K562 (cell line): ENCODE data around the gene CEBPE.

Experiments used
- CBX5 ChIP-seq: IDR thresholded peaks from 2 replicates; pipeline ENCODE4 v1.6.1; 2014; ENCODE audit warnings: low read depth, borderline replicate concordance
- CHD7 ChIP-seq: fragments of 200-600 bp; sonication (generic); IDR thresholded peaks from one replicate; pipeline ENCODE4 v1.6.1; 2012; ENCODE audit warnings: mild to moderate bottlenecking, low read depth, low read length, inconsistent platforms
- SMAD1 ChIP-seq: fragments of 150-350 bp; IDR thresholded peaks from 2 replicates; pipeline ENCODE4 v1.6.1; 2014; ENCODE audit warnings: low read length, low read depth; ENCODE audit not compliant: partially characterized antibody
- ZNF140 ChIP-seq: fragments of 250-450 bp; sonication (Bioruptor Pico); IDR thresholded peaks from 2 replicates; pipeline ENCODE4 v1.8.0; 2021; ENCODE audit warnings: moderate library complexity, mild to moderate bottlenecking, inconsistent platforms
- ZNF274 ChIP-seq: IDR thresholded peaks from 2 replicates; pipeline ENCODE4 v1.6.1; 2011; ENCODE audit warnings: low read depth, mild to moderate bottlenecking, low read length, moderate library complexity, borderline replicate concordance

GRCh38 chr14:23068789-23069412 lies 50.2 kb downstream of the CEBPE start:
- TF ChIP-seq ZNF274 = no peak
- TF ChIP-seq SMAD1 = no peak
- no peak for TF ChIP-seq ZNF140 (CRISPR knock-in tag)
- TF ChIP-seq CBX5 = no peak
- TF ChIP-seq CHD7 = no peak
